ENCODE results near the gene PTGER3.

- TF ChIP-seq EP300 (IDR thresholded peaks at IDR 0.05) (no peak), CTCF (IDR thresholded peaks at IDR 0.05) (no peak), POLR2AphosphoS5 (IDR thresholded peaks at IDR 0.05) (no peak), POLR2A (IDR thresholded peaks at IDR 0.05) (peak in 1 of 4 donors; percentile 40)
Observed at GRCh38 chr1:71054281-71054731, 6.7 kb upstream of the PTGER3 start.

Data from upper lobe of left lung (tissue), 4 donors.